ENCODE measurements around the gene TET1. TPM values are rescaled to one million over a fixed set of nuclear protein-coding genes. Genes with fewer than 3 reads are reported as not detected.

Gene TET1
- total and polyA plus RNA-seq, 2 of the 13 experiments (the other 11 are each of a cell fraction or from before 2014, with no cell fraction given) = 6.9 to 7.3 TPM

GRCh38 chr10:68600041-68600778, 40.1 kb downstream of the TET1 start (continued):
- TF ChIP-seq ZNF343 (CRISPR knock-in tag; IDR thresholded peaks at IDR 0.05) = peak; percentile 77; the same call in 1 of the 2 replicates
- TF ChIP-seq ZNF567 (CRISPR knock-in tag; IDR thresholded peaks at IDR 0.05; ENCODE audit: borderline replicate concordance) = 0 out of 2 replicates have a peak, but pooled peaks have one; percentile 68
- TF ChIP-seq, protein P1, sequence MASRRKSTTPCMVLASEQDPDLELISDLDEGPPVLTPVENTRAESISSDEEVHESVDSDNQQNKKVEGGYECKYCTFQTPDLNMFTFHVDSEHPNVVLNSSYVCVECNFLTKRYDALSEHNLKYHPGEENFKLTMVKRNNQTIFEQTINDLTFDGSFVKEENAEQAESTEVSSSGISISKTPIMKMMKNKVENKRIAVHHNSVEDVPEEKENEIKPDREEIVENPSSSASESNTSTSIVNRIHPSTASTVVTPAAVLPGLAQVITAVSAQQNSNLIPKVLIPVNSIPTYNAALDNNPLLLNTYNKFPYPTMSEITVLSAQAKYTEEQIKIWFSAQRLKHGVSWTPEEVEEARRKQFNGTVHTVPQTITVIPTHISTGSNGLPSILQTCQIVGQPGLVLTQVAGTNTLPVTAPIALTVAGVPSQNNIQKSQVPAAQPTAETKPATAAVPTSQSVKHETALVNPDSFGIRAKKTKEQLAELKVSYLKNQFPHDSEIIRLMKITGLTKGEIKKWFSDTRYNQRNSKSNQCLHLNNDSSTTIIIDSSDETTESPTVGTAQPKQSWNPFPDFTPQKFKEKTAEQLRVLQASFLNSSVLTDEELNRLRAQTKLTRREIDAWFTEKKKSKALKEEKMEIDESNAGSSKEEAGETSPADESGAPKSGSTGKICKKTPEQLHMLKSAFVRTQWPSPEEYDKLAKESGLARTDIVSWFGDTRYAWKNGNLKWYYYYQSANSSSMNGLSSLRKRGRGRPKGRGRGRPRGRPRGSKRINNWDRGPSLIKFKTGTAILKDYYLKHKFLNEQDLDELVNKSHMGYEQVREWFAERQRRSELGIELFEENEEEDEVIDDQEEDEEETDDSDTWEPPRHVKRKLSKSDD (CRISPR knock-in tag; IDR thresholded peaks at IDR 0.05; ENCODE audit: low read depth) = peak; percentile 62; the same call in 1 of the 2 replicates
- TF ChIP-seq, protein P2, sequence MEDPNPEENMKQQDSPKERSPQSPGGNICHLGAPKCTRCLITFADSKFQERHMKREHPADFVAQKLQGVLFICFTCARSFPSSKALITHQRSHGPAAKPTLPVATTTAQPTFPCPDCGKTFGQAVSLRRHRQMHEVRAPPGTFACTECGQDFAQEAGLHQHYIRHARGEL (CRISPR knock-in tag; IDR thresholded peaks at IDR 0.05) = no peak
- no peak for TF ChIP-seq ZNF770 (CRISPR knock-in tag; IDR thresholded peaks at IDR 0.05)
- TF ChIP-seq, protein P3, sequence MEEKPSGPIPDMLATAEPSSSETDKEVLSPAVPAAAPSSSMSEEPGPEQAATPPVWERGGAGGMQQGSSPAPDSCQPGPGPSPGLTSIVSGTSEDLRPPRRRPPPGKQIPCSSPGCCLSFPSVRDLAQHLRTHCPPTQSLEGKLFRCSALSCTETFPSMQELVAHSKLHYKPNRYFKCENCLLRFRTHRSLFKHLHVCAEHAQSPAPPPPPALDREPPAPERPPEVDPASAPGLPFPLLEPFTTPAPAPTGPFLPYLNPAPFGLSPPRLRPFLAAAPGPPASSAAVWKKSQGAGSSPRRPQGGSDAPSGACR (CRISPR knock-in tag; IDR thresholded peaks at IDR 0.05) = no peak
- no peak for TF ChIP-seq NRL (CRISPR knock-in tag; IDR thresholded peaks at IDR 0.05; ENCODE audit: borderline replicate concordance)
- TF ChIP-seq MLLT10 (CRISPR knock-in tag; IDR thresholded peaks at IDR 0.05) = no peak
- peak; percentile 87 for TF ChIP-seq GFI1 (CRISPR knock-in tag; IDR thresholded peaks at IDR 0.05; ENCODE audit: borderline replicate concordance)
- no peak for TF ChIP-seq ZBTB49 (CRISPR knock-in tag; IDR thresholded peaks at IDR 0.05; ENCODE audit: borderline replicate concordance)
- TF ChIP-seq ZNF264 (CRISPR knock-in tag; IDR thresholded peaks at IDR 0.05) = peak; percentile 82; the same call in 1 of the 2 replicates
- TF ChIP-seq PRPF4 (IDR thresholded peaks at IDR 0.05; ENCODE audit: low read depth, low read length, poor library complexity, severe bottlenecking) = no peak

Measured in HepG2 (cell line).